ENCODE results near the gene FAM13B. TPM values are rescaled to one million over a fixed set of nuclear protein-coding genes. Genes with fewer than 3 reads are reported as not detected.

Gene FAM13B
- total RNA-seq, 4 donors from 2014 or later = 3.4 to 7.9 (median 4.1) TPM

- Histone ChIP-seq H3K36me3 (no peaks in the 10 kb centered on the region), H3K4me1 (peaks cover 32 to 41% of the 10 kb centered on the region in 2 donors), H3K27me3 (no peaks in the 10 kb centered on the region), H3K27ac (peak overlapping the region; percentile 99 to 100 (median 99)), H3K4me3 (peak overlapping the region in 3 of 4 donors; percentile 83 to 100 (median 99)), H3K9me3 (no peaks in the 10 kb centered on the region)
- intact Hi-C loops (cut with DNase I; ENCODE audit: low total_unique reads) (loop anchor here (2.0 to 10.0 kb wide), 3 partner anchors 142 to 301 kb away; partner anchors contain the start of genes CDC25C, FAM53C and HNRNPA0), in situ Hi-C loops (cut with MboI; ENCODE audit: low sequenced_read_pairs in 4 of 4) (loop anchor here in 3 of 4 donors (25.0 kb wide), 2 partner anchors 103 to 272 kb away; partner anchors contain the start of genes HNRNPA0 (in 2 of the 3) and NME5 (in 1 of the 3))
- no peak for ATAC-seq
- DNase-seq = no peak
- TF ChIP-seq POLR2A (IDR thresholded peaks at IDR 0.05) (no peak), CTCF (IDR thresholded peaks at IDR 0.05 in 4 of 5, conservative IDR thresholded peaks at IDR 0.05 in 1 of 5) (no peak)
These were observed 1.0 kb upstream of the FAM13B start for GRCh38 chr5:138033907-138034306.

GRCh38 chr5:138033386-138033808, 518 bp upstream of the FAM13B start:
- TF ChIP-seq CTCF (IDR thresholded peaks at IDR 0.05 in 4 of 5, conservative IDR thresholded peaks at IDR 0.05 in 1 of 5) (no peak), POLR2A (IDR thresholded peaks at IDR 0.05) (no peak)
- Histone ChIP-seq H3K4me3 (peak overlapping the region; percentile 83 to 100 (median 98)), H3K36me3 (no peaks in the 10 kb centered on the region), H3K4me1 (peaks cover 37 to 43% of the 10 kb centered on the region in 2 donors), H3K9me3 (no peaks in the 10 kb centered on the region), H3K27ac (peak overlapping the region; percentile 99 to 100 (median 99)), H3K27me3 (no peaks in the 10 kb centered on the region)
- ATAC-seq (peak in 1 of 2 donors; percentile 48), DNase-seq (no peak)
- intact Hi-C loops (cut with DNase I; ENCODE audit: low total_unique reads) = loop anchor here (2.0 to 10.0 kb wide), 3 partner anchors 141 to 301 kb away; partner anchors contain the start of genes CDC25C, FAM53C and HNRNPA0
- in situ Hi-C loops (cut with MboI; ENCODE audit: low sequenced_read_pairs in 4 of 4) = loop anchor here in 3 of 4 donors (25.0 kb wide), 2 partner anchors 104 to 271 kb away; partner anchors contain the start of genes HNRNPA0 (in 2 of the 3) and NME5 (in 1 of the 3)

DNA sequence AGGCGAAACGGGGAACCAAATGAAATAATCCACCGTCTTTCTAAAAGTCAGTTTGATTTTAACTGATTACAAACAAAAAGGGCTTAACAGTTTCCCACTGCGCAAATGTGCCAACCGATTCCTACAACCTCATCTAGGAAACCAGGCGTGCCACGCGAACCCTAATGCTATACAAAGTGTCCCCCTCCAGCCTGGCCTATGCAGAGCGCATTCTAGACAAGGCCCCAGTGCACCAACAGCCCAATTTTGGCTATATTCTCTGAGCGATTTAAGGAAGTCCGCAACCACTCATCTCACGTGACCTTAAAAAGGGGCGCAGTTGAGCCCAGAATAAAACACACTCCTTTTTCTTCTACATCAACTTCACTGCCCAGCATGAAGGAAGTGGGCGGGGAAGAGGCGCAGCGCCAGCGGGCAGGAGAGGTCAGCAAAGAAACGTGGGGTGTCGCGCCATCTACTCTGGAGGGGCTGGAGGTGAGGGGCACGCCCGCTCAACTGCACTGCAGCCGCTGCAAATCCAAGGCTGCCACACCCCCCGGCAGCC, 779 bp downstream of the FAM13B start:
- Histone ChIP-seq H3K27me3 (no peaks in the 10 kb centered on the region), H3K4me3 (peak overlapping the region; percentile 83 to 100 (median 98)), H3K27ac (peak overlapping the region; percentile 99 to 100 (median 99)), H3K4me1 (peaks cover 43 to 47% of the 10 kb centered on the region in 2 donors), H3K9me3 (no peaks in the 10 kb centered on the region), H3K36me3 (no peaks in the 10 kb centered on the region)
- DNase-seq = peak; percentile 27 to 44
- peak; percentile 9 to 24 for ATAC-seq
- in situ Hi-C loops (cut with MboI; ENCODE audit: low sequenced_read_pairs in 4 of 4) (loop anchor here in 3 of 4 donors (25.0 kb wide), 2 partner anchors 105 to 270 kb away; partner anchors contain the start of genes HNRNPA0 (in 2 of the 3) and NME5 (in 1 of the 3)), intact Hi-C loops (cut with DNase I; ENCODE audit: low total_unique reads) (loop anchor here (2.0 to 10.0 kb wide), 3 partner anchors 140 to 303 kb away; partner anchors contain the start of genes CDC25C, FAM53C and HNRNPA0)
- TF ChIP-seq CTCF (IDR thresholded peaks at IDR 0.05 in 4 of 5, conservative IDR thresholded peaks at IDR 0.05 in 1 of 5) (no peak), POLR2A (IDR thresholded peaks at IDR 0.05) (no peak)

DNA sequence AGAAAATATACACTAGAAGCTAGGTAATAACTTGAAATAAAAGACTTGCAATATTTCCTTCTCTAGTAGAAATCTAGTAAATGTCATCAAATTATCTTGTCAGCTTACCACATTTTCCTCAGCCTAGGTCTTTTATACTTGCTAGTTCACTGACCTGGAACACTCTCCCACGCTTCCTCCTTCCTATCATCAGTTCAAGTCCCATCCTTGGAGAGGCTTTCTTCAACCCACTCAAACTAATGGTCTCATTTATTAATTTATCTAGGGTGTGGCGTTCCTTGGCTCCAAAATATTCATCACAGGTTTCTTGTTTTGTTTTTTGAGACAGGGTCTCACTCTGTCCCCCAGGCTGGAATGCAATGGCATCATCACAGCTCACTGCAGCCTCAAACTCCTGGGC, 2.9 kb downstream of the FAM13B start:
- Histone ChIP-seq H3K9me3 (no peaks in the 10 kb centered on the region), H3K27ac (no peak overlapping the region), H3K4me1 (peaks cover 35 to 47% of the 10 kb centered on the region in 2 donors), H3K4me3 (no peak overlapping the region), H3K36me3 (no peaks in the 10 kb centered on the region), H3K27me3 (no peaks in the 10 kb centered on the region)
- intact Hi-C loops (cut with DNase I; ENCODE audit: low total_unique reads) (loop anchor here (5.0 to 10.0 kb wide), 2 partner anchors 138 to 305 kb away; partner anchors contain the start of genes CDC25C and FAM53C), in situ Hi-C loops (cut with MboI; ENCODE audit: low sequenced_read_pairs in 4 of 4) (loop anchor here in 3 of 4 donors (25.0 kb wide), 2 partner anchors 107 to 268 kb away; partner anchors contain the start of genes HNRNPA0 (in 2 of the 3) and NME5 (in 1 of the 3))
- no peak for TF ChIP-seq POLR2A (IDR thresholded peaks at IDR 0.05)
- TF ChIP-seq CTCF (IDR thresholded peaks at IDR 0.05 in 4 of 5, conservative IDR thresholded peaks at IDR 0.05 in 1 of 5) = no peak
- no peak for DNase-seq
- no peak for ATAC-seq
